Fibroblast of skin of right quadriceps (primary cell): ENCODE data around the gene GPRC5C.
"Not testable (repeated sequence)": the region's sequence is repeated elsewhere in the genome, so short reads cannot be mapped to it uniquely, and the experiment has no call there.

Experiments used
- DNase-seq: peaks from one replicate; pipeline ENCODE4 v3.0.0-alpha.2; 2013

GPRC5C gene

DNA sequence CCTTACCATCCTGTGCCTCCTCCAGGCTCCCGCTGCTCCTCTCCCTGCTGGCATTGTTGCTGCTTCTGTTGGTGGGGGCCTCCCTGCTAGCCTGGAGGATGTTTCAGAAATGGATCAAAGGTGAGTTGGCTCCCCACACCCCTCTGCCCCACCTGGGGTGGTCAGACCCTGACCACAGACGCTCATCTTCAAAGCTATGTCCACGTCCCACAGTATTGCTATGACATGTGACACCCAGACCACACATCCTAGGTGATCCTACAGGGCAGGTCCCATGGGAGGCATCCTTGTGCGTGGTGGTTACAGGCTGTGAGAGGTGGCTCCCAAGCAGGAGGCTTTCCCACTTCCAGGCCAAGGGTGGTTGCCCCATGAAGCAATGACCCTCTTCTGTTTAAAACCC lies 45.5 kb downstream of the GPRC5C start:
- DNase-seq: no peak

DNA sequence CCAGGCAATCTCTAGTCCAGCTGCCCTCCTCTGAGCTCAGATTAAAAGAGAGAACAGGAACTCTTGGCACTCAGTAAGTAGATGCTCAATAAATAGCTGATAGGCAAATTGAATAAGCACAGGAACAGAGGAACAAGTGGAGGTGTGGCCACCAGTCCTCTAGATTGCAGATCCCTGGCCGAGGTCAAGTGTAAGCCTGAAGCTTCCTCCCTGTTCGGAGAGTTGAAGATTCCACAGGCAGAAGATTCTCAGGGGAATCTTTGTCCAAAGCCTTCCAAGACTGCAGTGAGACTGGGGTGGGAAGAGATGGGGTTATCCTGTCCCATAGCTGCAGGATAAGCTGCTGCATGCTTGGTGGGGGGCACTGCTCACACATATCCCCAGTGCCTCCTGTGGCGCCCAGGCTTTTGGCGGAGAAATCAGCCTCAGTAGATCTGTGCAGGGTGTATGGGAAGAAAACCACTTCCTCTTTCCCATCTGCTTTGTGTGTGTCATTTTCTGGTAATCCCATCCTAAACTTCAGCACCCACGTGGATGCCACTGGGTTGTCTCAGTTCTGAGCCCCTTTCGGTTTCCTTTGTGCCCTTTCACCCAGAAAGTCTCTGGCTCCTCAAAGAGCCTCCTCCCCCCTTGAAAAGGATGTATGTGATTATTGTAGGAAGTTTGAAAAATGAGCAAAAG lies 46.7 kb downstream of the GPRC5C start:
- DNase-seq: no peak

DNA sequence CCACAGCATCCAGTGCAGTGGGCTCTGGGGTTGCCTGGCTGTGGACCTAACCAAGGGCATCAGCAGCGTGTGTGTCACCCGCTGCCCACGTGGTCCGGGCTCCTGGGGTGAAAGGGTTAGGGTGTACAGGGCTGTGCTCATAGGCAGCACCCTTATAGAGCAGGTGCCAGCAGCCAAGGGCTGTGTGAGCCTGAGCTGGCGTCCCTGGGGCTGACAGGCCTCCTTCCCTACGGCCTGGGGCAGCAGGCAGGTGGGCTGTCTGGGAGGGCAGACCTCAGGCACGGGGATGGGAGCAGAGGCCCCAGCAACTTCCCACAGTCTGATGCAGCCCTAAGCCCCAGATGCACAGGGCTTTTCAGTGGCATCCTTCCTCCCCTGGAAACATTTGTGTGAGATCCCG lies 48.4 kb downstream of the GPRC5C start:
- DNase-seq: no peak

DNA sequence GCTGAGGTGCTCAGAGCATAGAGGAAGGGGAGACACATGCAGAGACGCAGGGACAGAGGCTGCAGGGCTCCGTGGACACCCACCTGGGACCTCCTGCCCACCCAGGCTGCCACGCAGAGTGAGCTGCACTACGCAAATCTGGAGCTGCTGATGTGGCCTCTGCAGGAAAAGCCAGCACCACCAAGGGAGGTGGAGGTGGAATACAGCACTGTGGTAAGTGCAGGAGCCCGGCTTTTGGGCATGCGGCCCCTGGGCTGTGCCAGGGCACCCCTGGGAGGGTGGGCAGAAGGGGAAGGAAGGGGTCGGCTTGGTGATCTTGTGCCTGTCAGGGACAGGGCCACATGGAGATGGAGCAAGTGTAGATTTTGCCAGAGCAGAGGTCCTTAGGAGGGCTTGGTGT lies 49.7 kb downstream of the GPRC5C start:
- no peak for DNase-seq

DNA sequence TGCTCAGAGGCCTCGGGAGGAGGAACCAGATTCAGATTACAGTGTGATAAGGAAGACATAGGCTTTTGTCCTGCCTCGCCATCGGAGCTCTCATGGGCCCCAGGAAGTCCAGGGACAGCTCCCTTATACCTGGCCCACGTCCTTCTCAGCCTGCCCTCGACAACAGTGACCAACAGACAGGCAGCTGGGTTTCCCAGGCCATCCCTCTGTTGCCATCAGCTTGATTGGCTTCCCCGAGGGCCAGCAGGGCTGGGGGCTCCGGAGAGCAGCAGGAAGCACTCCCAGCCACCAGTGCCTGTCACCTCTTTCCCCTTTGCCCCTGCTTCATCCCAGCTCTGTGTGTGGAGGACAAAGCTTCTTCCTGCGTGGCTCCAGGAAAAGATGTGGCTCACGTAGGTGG lies 52.2 kb downstream of the GPRC5C start:
- DNase-seq: no peak

DNA sequence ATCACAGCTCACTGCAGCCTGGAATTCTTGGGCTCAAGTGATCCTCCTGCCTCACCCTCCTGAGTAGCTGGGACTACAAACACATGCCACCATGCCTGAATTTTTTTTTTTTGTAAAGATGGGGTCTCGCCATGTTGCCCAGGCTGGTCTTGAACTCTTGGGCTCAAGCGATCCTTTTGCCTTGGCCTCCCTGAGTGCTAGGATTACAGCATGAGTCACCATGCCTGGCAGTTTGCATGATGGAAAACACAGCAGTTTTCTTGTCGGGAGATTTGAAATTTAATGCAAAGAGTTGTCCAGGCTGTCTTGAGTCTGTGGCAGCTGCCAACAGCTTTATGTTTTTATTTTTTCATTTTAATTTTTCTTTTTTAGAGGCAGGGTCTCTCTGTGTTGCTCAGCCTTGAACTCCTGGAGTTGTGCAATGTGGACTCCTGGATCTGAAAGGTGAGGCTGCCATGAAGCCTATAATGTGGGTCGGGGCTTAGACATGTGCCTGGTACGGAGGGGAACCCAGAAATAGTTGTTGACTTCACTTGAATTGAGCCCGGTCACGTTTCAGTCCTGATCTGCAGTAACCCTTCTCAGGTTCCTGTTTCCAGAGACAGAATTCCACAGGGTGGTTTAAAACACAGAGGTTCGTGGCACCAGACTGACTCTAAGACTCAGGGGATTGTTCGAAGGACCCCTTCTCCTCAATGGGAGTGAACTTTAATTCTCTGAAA lies 53.3 kb downstream of the GPRC5C start:
- no peak for DNase-seq

DNA sequence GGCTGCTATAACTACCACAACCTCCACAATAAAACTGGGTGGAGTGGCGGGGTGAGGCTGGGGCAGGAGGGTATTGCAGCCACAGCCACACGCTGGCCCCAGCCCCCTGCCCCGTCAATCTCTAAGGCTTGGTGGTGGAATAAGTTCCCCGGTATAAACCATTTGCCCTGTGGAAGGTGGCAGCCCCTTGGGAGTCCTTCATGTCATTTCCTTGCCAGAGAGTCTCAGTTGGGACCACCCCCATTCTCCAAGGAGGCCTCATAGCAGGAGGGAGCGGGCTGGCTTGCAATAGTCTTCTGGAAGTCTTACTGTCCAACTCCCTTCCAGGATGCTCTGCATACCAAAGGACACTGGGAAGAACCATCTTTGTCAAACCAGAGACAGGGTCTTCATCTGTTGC lies 54.0 kb downstream of the GPRC5C start:
- no peak for DNase-seq

DNA sequence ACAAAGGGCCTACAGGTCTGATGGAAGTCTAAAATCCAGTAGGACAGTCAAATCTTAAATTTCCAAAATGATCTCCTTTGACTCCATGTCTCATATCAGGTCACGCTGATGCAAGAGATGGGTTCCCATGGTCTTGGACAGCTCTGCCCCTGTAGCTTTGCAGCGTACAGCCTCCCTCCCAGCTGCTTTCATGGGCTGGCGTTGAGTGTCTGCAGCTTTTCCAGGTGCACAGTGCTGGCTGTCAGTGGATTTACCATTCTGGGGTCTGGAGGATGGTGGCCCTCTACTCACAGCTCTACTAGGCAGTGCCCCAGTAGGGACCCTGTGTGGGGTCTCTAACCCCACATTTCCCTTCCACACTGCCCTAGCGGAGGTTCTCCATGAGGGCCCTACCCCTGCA lies 56.4 kb downstream of the GPRC5C start:
- DNase-seq: not testable (repeated sequence)

DNA sequence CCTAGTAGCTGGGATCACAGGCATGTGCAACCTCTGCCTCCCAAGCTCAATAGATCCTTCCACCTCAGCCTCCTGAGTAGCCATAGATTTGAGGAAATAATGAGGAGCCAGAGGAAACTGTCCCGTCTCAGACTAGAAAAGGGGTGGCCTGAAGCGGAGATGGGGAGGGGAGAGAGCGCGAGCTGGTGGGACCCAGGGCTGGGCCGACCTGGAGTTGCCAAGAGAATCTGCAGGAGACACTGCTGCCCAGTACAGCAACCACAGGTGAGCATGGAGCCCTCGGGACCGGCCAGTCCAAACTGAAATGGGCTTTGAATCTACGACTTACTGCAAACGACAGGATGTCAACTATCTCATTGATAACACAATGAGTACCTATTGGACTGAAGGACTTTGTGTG lies 58.8 kb downstream of the GPRC5C start:
- DNase-seq: no peak

DNA sequence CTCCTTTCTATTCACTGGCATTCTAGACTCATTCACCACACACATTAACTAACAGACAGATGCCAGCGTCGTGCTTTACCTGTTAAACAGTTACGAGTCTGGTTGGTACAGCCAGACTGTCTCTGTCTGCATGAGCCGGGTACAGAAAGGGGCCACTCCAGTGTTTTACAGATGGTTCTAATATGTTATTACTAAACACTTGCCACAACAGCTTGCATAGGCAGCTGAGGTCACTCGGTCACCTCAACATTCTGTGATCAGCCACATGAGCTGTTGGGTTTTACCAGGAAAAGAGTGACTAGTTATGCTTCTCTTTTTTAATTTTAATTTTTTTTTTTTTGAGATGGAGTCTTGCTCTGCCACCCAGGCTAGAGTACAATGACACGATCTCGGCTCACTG lies 59.7 kb downstream of the GPRC5C start:
- no peak for DNase-seq

DNA sequence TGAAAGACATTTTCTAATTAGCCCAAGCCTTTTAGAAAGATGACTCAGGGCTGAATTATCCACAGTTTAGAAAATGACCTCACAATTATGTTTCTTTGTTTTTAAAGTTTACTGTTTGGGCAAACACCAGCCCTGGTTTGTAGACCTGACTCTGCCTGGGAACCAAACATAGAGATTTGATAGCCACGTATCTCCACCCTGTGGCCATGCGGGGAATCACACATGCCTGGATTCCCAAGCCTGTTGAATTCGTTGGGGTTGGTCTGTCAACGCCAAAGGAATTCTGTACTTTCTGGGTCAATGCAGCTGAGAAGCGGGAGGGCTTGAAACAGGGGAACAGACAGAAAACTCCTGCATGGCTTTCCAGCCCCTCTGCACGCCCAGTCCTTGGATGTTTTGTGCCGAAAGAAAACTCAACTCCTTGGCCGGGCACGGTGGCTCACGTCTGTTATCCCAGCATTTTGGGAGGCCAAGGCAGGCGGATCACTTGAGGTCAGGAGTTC lies 61.5 kb downstream of the GPRC5C start:
- peak; percentile 36 for DNase-seq
